ENCODE results near the gene TSHR.

DNA sequence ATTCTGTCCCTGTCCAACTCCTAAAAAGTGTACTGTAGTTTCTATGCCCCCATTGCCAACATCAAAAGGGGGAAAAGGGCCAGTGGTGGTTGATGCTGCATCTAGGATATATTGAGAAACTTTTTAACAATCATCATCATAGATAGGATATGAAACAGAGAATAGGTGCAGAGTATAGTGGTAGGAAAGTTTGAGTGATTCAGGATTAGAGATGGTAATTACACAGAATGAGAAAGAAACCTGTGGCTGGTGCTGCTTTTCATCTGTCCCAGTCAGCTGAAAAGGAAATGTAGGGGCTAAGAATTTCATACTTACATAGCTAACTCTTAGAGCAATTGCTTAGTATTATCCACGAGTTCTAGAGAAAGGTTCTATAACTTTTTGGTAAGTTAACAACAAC, 197.8 kb downstream of the TSHR start:
- TF ChIP-seq CEBPB (IDR thresholded peaks at IDR 0.05) (no peak), EP300 (IDR thresholded peaks at IDR 0.05; ENCODE audit: borderline replicate concordance) (no peak), TEAD4 (IDR thresholded peaks at IDR 0.05) (no peak)
- TF ChIP-seq, protein P1, sequence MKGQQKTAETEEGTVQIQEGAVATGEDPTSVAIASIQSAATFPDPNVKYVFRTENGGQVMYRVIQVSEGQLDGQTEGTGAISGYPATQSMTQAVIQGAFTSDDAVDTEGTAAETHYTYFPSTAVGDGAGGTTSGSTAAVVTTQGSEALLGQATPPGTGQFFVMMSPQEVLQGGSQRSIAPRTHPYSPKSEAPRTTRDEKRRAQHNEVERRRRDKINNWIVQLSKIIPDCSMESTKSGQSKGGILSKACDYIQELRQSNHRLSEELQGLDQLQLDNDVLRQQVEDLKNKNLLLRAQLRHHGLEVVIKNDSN (IDR thresholded peaks at IDR 0.05): no peak
- TF ChIP-seq, protein P2, sequence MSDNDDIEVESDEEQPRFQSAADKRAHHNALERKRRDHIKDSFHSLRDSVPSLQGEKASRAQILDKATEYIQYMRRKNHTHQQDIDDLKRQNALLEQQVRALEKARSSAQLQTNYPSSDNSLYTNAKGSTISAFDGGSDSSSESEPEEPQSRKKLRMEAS (IDR thresholded peaks at IDR 0.05): no peak
- TF ChIP-seq, protein P3, sequence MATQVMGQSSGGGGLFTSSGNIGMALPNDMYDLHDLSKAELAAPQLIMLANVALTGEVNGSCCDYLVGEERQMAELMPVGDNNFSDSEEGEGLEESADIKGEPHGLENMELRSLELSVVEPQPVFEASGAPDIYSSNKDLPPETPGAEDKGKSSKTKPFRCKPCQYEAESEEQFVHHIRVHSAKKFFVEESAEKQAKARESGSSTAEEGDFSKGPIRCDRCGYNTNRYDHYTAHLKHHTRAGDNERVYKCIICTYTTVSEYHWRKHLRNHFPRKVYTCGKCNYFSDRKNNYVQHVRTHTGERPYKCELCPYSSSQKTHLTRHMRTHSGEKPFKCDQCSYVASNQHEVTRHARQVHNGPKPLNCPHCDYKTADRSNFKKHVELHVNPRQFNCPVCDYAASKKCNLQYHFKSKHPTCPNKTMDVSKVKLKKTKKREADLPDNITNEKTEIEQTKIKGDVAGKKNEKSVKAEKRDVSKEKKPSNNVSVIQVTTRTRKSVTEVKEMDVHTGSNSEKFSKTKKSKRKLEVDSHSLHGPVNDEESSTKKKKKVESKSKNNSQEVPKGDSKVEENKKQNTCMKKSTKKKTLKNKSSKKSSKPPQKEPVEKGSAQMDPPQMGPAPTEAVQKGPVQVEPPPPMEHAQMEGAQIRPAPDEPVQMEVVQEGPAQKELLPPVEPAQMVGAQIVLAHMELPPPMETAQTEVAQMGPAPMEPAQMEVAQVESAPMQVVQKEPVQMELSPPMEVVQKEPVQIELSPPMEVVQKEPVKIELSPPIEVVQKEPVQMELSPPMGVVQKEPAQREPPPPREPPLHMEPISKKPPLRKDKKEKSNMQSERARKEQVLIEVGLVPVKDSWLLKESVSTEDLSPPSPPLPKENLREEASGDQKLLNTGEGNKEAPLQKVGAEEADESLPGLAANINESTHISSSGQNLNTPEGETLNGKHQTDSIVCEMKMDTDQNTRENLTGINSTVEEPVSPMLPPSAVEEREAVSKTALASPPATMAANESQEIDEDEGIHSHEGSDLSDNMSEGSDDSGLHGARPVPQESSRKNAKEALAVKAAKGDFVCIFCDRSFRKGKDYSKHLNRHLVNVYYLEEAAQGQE (IDR thresholded peaks at IDR 0.05; ENCODE audit: low read depth): no peak

Measured in Ishikawa (cell line).